CD4-positive, alpha-beta T cell treated with Interleukin-4 for 4 hours (primary cell): Measurements from ENCODE around the gene CSH1.
"Not testable (repeated sequence)": the region's sequence is repeated elsewhere in the genome, so short reads cannot be mapped to it uniquely, and the experiment has no call there.

Source experiments
- DNase-seq: peaks from one replicate; pipeline ENCODE4 v3.0.0-alpha.2; 2020

CSH1 gene

GRCh38 chr17:63928172-63928666 lies 31.8 kb upstream of the CSH1 start:
- no peak for DNase-seq

DNA sequence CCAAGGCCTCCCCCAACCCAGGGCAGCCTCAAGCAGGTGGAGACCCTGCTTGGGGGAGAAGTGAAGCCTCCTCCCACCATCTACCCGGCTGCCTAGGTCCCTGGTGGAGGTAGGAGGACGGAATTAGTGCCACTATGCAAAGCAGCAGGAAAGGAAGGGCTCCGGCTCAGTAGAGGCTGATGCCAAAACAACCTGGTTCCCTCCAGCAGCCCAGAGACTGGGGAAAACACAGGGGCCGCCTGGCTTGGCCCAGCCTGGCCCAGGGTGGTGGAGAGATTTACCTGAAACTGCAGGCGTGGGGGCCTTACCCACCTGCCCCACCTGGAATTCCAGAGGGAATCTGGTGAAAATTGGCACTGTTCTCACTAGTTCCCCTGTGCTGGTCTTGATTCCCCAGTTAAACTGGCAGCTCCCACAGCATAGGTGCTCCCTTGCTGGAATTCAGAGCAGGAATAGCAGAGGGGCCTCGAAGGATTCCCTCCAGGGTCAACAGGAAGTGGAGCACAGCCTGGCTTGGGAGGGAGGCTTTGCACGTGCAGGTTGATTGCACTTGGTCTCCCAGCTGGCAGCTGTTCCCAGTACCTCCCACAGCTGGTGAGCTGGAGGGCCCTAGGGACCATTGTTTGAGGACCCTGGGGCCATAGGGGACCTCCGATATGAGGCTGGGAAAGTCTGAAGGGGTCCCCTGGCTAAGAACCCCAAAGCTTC lies 31.2 kb upstream of the CSH1 start:
- no peak for DNase-seq

- DNase-seq = no peak
These were observed 29.8 kb upstream of the CSH1 start for GRCh38 chr17:63926164-63926563.

DNA sequence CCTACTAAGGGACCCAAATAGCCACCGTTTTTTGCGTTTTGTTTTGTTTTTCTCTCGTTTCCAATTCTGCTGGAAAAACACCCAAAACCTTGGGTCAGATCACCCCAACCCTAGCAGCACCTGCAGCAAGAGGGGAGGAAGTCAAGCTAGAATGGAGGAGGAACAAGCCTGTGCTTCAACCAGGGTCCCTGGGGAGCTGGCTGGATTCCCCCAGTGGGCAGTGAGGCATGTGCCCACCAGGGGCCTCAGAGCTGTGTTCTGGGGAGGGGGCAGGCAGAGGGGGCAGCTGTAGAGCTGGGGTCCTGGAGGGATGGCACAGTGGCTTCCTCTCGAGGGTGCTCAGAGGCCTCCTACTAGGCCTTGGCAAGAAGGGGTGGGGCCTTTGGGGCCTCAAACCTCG lies 29.2 kb upstream of the CSH1 start:
- DNase-seq = no peak

DNA sequence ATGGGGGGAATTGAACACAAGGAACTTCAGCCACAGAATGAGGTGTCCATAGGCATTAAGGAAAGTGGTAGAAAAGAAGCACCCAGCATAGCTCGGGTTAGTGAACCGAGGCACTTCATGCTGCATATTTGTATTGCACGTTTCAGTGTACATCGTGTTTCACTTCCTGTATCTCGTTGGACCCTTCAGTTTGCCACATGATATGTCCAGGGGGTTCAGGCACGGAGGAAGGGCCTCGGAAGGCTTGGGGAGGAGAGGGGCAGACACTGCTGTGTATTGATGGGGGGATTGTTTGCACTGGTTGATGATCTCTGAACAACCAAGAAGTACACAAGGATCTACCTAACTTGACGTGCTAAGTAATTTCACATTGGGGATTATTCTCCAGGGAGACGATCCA lies 26.0 kb upstream of the CSH1 start:
- DNase-seq = not testable (repeated sequence)

- DNase-seq = not testable (repeated sequence)
These were observed 24.4 kb upstream of the CSH1 start for GRCh38 chr17:63920779-63921178.

DNA sequence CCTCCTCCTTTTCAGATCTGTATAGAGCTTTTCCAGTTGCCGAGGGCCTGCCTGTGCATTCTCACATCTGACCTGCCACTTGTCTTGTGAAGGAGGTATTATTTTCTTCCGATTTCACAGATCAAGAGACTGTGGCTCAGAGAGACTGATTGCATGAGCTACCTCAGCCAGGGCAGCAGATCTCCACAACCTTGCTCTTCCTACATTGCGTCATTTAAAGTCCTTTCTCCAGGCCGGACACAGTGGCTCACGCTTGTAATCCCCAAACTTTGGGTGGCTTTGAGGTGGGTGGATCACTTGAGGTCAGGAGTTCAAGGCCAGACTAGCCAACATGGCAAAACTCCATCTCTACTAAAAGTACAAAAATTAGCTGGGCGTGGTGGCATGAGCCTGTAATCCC lies 23.7 kb upstream of the CSH1 start:
- DNase-seq = not testable (repeated sequence)

DNA sequence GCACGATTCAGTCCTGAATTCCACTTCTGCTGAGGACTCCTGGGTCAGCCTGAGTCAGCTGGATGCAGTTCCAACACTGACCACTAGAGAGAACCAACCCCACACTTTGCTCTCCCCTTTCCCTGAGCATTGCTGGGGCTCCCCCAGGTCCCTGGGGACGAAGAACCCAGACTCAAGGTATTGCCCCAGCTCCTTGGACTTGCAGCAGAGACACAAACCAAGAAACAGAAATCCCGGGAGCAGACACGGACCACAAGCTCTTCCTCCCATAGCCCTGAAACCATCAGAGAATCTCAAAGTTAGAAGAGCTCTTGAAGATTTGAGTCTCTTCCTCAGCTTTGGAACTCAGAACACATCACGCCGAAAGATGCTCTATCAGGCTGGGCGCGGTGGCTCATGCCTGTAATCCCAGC lies 22.9 kb upstream of the CSH1 start:
- peak; percentile 79 for DNase-seq

- not testable (repeated sequence) for DNase-seq
These were observed 22.5 kb upstream of the CSH1 start, which contains the start of gene GH1 for GRCh38 chr17:63918789-63919305. TSS of gene GH1 (minus strand) at chr17:63918839. CDS start at chr17:63918776, 63 bp downstream.

DNA sequence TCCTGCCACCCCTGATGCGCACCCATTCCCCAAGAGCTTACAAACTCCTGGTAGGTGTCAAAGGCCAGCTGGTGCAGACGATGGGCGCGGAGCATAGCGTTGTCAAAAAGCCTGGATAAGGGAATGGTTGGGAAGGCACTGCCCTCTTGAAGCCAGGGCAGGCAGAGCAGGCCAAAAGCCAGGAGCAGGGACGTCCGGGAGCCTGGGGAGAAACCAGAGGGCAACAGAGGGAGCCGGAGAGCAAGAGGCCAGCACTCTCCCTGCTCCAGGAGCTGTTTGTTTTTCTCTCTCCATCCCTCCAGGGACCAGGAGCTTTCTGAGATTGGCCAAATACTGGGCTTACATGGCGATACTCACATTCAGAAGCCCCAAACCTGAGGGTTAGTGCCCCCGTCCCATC lies 21.9 kb upstream of the CSH1 start:
- no peak for DNase-seq

GRCh38 chr17:63917646-63918045 lies 21.3 kb upstream of the CSH1 start:
- DNase-seq = no peak

DNA sequence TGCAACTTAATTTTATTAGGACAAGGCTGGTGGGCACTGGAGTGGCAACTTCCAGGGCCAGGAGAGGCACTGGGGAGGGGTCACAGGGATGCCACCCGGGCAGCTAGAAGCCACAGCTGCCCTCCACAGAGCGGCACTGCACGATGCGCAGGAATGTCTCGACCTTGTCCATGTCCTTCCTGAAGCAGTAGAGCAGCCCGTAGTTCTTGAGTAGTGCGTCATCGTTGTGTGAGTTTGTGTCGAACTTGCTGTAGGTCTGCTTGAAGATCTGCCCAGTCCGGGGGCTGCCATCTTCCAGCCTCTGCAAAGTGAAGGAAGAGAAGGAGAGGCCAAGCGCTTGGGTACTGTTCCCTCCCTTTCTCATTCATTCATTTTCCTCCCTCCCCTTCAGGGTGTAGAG lies 20.8 kb upstream of the CSH1 start:
- not testable (repeated sequence) for DNase-seq

- DNase-seq = no peak
These were observed 20.3 kb upstream of the CSH1 start for GRCh38 chr17:63916566-63917185.

DNA sequence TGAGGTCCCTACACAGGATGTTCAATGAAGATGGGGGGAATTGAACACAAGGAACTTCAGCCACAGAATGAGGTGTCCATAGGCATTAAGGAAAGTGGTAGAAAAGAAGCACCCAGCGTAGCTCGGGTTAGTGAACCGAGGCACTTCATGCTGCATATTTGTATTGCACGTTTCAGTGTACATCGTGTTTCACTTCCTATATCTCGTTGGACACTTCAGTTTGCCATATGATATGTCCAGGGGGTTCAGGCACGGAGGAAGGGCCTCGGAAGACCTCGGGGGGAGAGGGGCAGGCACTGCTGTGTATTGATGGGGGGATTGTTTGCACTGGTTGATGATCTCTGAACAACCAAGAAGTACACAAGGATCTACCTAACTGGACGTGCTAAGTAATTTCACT lies 19.4 kb upstream of the CSH1 start:
- DNase-seq = not testable (repeated sequence)

DNA sequence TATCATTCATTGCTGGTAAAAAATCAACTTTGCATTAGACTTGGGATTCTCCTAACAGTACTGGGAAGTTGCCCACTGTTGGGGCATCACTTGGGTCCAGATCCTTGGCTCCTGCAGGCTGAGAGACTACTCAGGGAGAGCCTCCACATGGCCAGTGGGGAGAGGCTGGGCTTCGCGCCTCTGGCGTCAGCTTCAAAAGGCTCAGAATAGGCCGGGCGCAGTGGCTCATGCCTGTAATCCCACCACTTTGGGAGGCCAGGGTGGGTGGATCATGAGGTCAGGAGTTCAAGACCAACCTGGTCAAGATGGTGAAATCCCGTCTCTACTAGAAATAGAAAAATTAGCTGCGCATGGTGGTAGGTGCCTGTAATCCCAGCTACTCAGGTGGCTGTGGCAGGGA lies 18.1 kb upstream of the CSH1 start:
- no peak for DNase-seq

- peak; percentile 51 for DNase-seq
These were observed 15.3 kb upstream of the CSH1 start for GRCh38 chr17:63911657-63912100.

- no peak for DNase-seq
These were observed 14.8 kb upstream of the CSH1 start, which contains the start of gene CSHL1 for GRCh38 chr17:63911041-63911635. TSS of gene CSHL1 (minus strand) at chr17:63911258. CDS start at chr17:63911196, 62 bp downstream.

GRCh38 chr17:63910096-63910495 lies 13.7 kb upstream of the CSH1 start:
- no peak for DNase-seq

GRCh38 chr17:63909586-63909985 lies 13.2 kb upstream of the CSH1 start:
- not testable (repeated sequence) for DNase-seq

DNA sequence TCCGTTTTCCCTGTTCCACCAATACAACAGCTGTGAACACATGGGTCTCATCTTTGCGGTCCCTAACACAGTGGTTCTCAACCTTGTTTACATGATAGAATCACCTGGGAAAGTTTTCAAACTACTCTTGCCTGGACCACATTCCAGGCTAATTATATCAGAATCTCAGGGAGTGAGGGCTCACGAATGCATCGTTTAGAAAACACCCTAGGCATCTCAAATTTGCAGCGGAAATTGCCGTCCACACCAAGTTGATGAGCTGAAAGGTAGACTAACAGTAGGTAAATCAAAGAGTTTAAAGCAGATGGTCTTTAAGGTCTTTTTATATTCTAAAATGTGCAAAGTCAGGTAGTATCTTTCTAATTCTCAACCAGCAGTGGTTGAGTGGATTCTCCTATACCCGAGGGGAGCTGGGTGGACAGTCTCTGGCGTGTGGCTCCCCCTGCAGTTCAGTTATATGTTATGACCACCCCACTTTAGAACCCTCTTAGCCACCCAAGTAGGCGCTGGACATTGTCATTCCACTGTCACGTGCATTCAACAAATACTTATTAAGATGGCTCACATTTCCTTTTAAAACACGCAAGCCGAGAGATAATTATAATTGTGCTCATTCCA lies 10.9 kb upstream of the CSH1 start:
- not testable (repeated sequence) for DNase-seq

DNA sequence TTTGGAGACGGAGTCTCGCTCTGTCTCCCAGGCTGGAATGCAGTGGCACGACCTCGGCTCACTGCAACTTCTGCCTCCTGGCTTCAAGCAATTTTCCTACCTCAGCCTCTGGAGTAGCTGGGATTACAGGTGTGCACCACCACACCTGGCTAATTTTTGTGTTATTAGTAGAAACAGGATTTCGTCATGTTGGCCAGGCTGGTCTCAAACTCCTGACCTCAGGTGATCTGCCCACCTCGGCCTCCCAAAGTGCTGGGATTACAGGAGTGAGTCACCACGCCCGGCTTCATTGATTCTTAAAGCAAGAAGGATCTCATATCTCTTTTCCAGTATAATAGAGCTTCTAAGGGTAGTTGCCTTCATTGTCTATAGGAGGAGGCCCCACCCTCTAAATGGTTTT lies 8.4 kb upstream of the CSH1 start:
- DNase-seq = not testable (repeated sequence)

GRCh38 chr17:63903787-63904201 lies 7.4 kb upstream of the CSH1 start:
- peak; percentile 67 for DNase-seq

- DNase-seq = not testable (repeated sequence)
These were observed 5.6 kb upstream of the CSH1 start for GRCh38 chr17:63901971-63902370.
